A549 (cell line): ENCODE results near the gene BRI3BP.

Experiments
- RAD21 ChIP-seq, 2 experiments: fragments of >200 bp in 1 of 2; sonication (Bioruptor Twin) in 1 of 2; formaldehyde crosslinking in 1 of 2; IDR thresholded peaks in 1 of 2; conservative IDR thresholded peaks in 1 of 2; 2 replicates in 1 of 2; 3 replicates in 1 of 2; pipeline ENCODE4 v1.6.1; 2012 to 2018; ENCODE audit warnings: inconsistent platforms in 1 of 2
- TF ChIP-seq, protein P1 (sequence below): fragments of >200 bp; sonication (Bioruptor Twin); formaldehyde crosslinking; IDR thresholded peaks from 3 replicates; pipeline ENCODE4 v1.5.1; 2016
- TF ChIP-seq, protein P2 (sequence below): fragments of 200-600 bp; sonication (generic); IDR thresholded peaks from 2 replicates; pipeline ENCODE4 v1.6.1; 2016; ENCODE audit warnings: antibody characterized with exemption, mild to moderate bottlenecking, moderate library complexity

DNA sequence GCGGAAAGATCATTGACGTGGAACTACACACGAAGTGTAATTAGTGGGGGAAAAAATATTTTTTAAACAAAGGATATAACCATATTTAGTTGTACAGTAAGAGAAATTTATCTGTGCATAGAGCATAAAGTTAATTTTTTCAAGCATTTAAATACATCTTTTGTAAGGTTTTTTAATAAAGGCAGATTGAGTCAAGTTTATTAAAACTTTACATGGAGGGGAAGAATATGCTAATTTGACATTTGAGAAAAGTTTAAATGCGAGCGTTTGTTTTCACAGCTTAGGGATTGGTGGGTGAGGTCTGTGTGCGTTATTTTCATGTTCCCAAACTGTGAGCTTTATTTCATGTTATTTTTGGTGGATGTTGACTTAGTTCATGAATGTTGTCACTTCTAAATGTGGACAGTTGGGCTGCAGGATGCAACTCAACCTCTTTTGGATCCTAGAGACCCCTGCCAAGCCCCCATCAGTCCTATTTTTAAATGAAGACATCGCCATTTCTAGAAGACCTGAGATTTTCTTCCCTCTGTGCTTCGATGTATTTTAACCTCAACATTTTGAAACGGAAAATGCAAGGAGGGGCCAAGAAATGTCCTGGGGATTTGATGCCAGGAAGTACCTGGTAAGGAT, 32.3 kb downstream of the BRI3BP start:
- no peak for TF ChIP-seq RAD21 (conservative IDR thresholded peaks at IDR 0.05 in 1 of 2, IDR thresholded peaks at IDR 0.05 in 1 of 2)
- TF ChIP-seq, protein P1, sequence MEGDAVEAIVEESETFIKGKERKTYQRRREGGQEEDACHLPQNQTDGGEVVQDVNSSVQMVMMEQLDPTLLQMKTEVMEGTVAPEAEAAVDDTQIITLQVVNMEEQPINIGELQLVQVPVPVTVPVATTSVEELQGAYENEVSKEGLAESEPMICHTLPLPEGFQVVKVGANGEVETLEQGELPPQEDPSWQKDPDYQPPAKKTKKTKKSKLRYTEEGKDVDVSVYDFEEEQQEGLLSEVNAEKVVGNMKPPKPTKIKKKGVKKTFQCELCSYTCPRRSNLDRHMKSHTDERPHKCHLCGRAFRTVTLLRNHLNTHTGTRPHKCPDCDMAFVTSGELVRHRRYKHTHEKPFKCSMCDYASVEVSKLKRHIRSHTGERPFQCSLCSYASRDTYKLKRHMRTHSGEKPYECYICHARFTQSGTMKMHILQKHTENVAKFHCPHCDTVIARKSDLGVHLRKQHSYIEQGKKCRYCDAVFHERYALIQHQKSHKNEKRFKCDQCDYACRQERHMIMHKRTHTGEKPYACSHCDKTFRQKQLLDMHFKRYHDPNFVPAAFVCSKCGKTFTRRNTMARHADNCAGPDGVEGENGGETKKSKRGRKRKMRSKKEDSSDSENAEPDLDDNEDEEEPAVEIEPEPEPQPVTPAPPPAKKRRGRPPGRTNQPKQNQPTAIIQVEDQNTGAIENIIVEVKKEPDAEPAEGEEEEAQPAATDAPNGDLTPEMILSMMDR = no peak
- TF ChIP-seq, protein P2, sequence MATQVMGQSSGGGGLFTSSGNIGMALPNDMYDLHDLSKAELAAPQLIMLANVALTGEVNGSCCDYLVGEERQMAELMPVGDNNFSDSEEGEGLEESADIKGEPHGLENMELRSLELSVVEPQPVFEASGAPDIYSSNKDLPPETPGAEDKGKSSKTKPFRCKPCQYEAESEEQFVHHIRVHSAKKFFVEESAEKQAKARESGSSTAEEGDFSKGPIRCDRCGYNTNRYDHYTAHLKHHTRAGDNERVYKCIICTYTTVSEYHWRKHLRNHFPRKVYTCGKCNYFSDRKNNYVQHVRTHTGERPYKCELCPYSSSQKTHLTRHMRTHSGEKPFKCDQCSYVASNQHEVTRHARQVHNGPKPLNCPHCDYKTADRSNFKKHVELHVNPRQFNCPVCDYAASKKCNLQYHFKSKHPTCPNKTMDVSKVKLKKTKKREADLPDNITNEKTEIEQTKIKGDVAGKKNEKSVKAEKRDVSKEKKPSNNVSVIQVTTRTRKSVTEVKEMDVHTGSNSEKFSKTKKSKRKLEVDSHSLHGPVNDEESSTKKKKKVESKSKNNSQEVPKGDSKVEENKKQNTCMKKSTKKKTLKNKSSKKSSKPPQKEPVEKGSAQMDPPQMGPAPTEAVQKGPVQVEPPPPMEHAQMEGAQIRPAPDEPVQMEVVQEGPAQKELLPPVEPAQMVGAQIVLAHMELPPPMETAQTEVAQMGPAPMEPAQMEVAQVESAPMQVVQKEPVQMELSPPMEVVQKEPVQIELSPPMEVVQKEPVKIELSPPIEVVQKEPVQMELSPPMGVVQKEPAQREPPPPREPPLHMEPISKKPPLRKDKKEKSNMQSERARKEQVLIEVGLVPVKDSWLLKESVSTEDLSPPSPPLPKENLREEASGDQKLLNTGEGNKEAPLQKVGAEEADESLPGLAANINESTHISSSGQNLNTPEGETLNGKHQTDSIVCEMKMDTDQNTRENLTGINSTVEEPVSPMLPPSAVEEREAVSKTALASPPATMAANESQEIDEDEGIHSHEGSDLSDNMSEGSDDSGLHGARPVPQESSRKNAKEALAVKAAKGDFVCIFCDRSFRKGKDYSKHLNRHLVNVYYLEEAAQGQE = no peak
